ENCODE results near the gene CLSTN2. TPM values are rescaled to one million over a fixed set of nuclear protein-coding genes. Genes with fewer than 3 reads are reported as not detected.
A peak's percentile ranks its signal among the peaks of the same experiment; 100 is the strongest.

Gene CLSTN2
- total RNA-seq, 2 donors from 2014 or later: 13.6 to 28.3 TPM

- no peak overlapping the region for H3K27ac ChIP-seq
- no peak for DNase-seq (ENCODE audit: low spot score)
- no peaks in the 10 kb centered on the region for H3K36me3 ChIP-seq
- no peaks in the 10 kb centered on the region for H3K9me3 ChIP-seq
- H3K27me3 ChIP-seq: no peaks in the 10 kb centered on the region
- H3K4me1 ChIP-seq: no peaks in the 10 kb centered on the region
- H3K4me3 ChIP-seq: no peak overlapping the region
- TF ChIP-seq CTCF (IDR thresholded peaks at IDR 0.05): no peak
Measured at GRCh38 chr3:140553591-140553990, 618.6 kb downstream of the CLSTN2 start.

GRCh38 chr3:140555666-140556065 lies 620.7 kb downstream of the CLSTN2 start:
- no peak for TF ChIP-seq CTCF (IDR thresholded peaks at IDR 0.05)
- no peaks in the 10 kb centered on the region for H3K4me1 ChIP-seq
- no peak for DNase-seq (ENCODE audit: low spot score)

GRCh38 chr3:140557476-140557875 lies 622.5 kb downstream of the CLSTN2 start:
- no peak for TF ChIP-seq CTCF (IDR thresholded peaks at IDR 0.05)
- H3K9me3 ChIP-seq: no peaks in the 10 kb centered on the region
- no peak overlapping the region for H3K4me3 ChIP-seq
- DNase-seq (ENCODE audit: low spot score): no peak
- no peaks in the 10 kb centered on the region for H3K36me3 ChIP-seq
- no peaks in the 10 kb centered on the region for H3K4me1 ChIP-seq
- no peak overlapping the region for H3K27ac ChIP-seq
- no peaks in the 10 kb centered on the region for H3K27me3 ChIP-seq

More at GRCh38 chr3:140555666-140556065, 620.7 kb downstream of the CLSTN2 start:
- H3K27ac ChIP-seq: no peak overlapping the region
- no peak overlapping the region for H3K4me3 ChIP-seq
- no peaks in the 10 kb centered on the region for H3K36me3 ChIP-seq
- H3K27me3 ChIP-seq: no peaks in the 10 kb centered on the region
- no peaks in the 10 kb centered on the region for H3K9me3 ChIP-seq

- H3K4me1 ChIP-seq: no peaks in the 10 kb centered on the region
- no peak for DNase-seq (ENCODE audit: low spot score)
- no peaks in the 10 kb centered on the region for H3K9me3 ChIP-seq
- H3K36me3 ChIP-seq: no peaks in the 10 kb centered on the region
- no peaks in the 10 kb centered on the region for H3K27me3 ChIP-seq
- no peak for TF ChIP-seq CTCF (IDR thresholded peaks at IDR 0.05)
- no peak overlapping the region for H3K27ac ChIP-seq
- H3K4me3 ChIP-seq: no peak overlapping the region
Measured at GRCh38 chr3:140559546-140559945, 624.6 kb downstream of the CLSTN2 start.

- no peaks in the 10 kb centered on the region for H3K27me3 ChIP-seq
- H3K4me3 ChIP-seq: no peak overlapping the region
- no peaks in the 10 kb centered on the region for H3K36me3 ChIP-seq
- peaks cover 0 to 1% of the 10 kb centered on the region in 2 donors for H3K4me1 ChIP-seq
- TF ChIP-seq CTCF (IDR thresholded peaks at IDR 0.05): no peak
- H3K9me3 ChIP-seq: no peaks in the 10 kb centered on the region
- no peak overlapping the region for H3K27ac ChIP-seq
- DNase-seq (ENCODE audit: low spot score): no peak
Measured at GRCh38 chr3:140563206-140563760, 628.3 kb downstream of the CLSTN2 start.

GRCh38 chr3:140568131-140568530 lies 633.1 kb downstream of the CLSTN2 start:
- Histone ChIP-seq H3K27ac (peak overlapping the region; percentile 67 to 69), H3K4me3 (no peak overlapping the region), H3K27me3 (no peaks in the 10 kb centered on the region), H3K9me3 (no peaks in the 10 kb centered on the region), H3K4me1 (peaks cover 0 to 32% of the 10 kb centered on the region in 2 donors), H3K36me3 (no peaks in the 10 kb centered on the region)
- DNase-seq (ENCODE audit: low spot score): no peak
- TF ChIP-seq CTCF (IDR thresholded peaks at IDR 0.05): no peak

All from right atrium auricular region (tissue), 2 donors.